ENCODE results near the gene ALDH16A1. TPM values are rescaled to one million over a fixed set of nuclear protein-coding genes. Genes with fewer than 3 reads are reported as not detected.
A peak's percentile ranks its signal among the peaks of the same experiment; 100 is the strongest.

The ALDH16A1 gene
- total and polyA plus RNA-seq, 9 donors: 0.93 to 24.2 (median 20.2) TPM

- no peak overlapping the region for H3K4me3 ChIP-seq
- intact Hi-C loops (cut with DNase I): no loop called here
- H3K9me3 ChIP-seq: no peaks in the 10 kb centered on the region
- no peaks in the 10 kb centered on the region for H3K36me3 ChIP-seq
- H3K27ac ChIP-seq: no peak overlapping the region
- no peaks in the 10 kb centered on the region for H3K27me3 ChIP-seq
- WGBS, 3 donors: 74 to 81% (median 77%) methylated on average over 7 of the region's 7 CpGs
- no peak for DNase-seq
- no peaks in the 10 kb centered on the region for H3K4me1 ChIP-seq (ENCODE audit: insufficient read depth)
- TF ChIP-seq EP300 (IDR thresholded peaks at IDR 0.05) (no peak), POLR2A (IDR thresholded peaks at IDR 0.05) (no peak), CTCF (IDR thresholded peaks at IDR 0.05) (no peak)
Observed at GRCh38 chr19:49450405-49450804, 2.6 kb upstream of the ALDH16A1 start.

GRCh38 chr19:49451430-49452181, 1.4 kb upstream of the ALDH16A1 start, which contains the start of gene PIH1D1:
Gene PIH1D1 (minus strand): TSS chr19:49451814. CDS start chr19:49451574, 240 bp downstream.
- H3K36me3 ChIP-seq: no peaks in the 10 kb centered on the region
- 1 to 5% (median 2%) methylated on average over 42 of the region's 42 CpGs for WGBS, 3 donors
- H3K27ac ChIP-seq: peak within 1 kb of the TSS; percentile 86 to 95
- intact Hi-C loops (cut with DNase I): no loop called here
- H3K4me1 ChIP-seq (ENCODE audit: insufficient read depth): no peaks in the 10 kb centered on the region
- H3K9me3 ChIP-seq: no peaks in the 10 kb centered on the region
- TF ChIP-seq POLR2A (IDR thresholded peaks at IDR 0.05) (peak; percentile 32), CTCF (IDR thresholded peaks at IDR 0.05) (no peak), EP300 (IDR thresholded peaks at IDR 0.05) (no peak)
- peak; percentile 94 to 97 (median 95) for DNase-seq
- H3K4me3 ChIP-seq: peak within 1 kb of the TSS; percentile 78
- no peaks in the 10 kb centered on the region for H3K27me3 ChIP-seq

- intact Hi-C loops (cut with DNase I): no loop called here
- WGBS, 3 donors: 40 to 48% (median 41%) methylated on average over 10 of the region's 10 CpGs
- H3K9me3 ChIP-seq: no peaks in the 10 kb centered on the region
- H3K27ac ChIP-seq: peak overlapping the region; percentile 86 to 95
- H3K27me3 ChIP-seq: no peaks in the 10 kb centered on the region
- H3K4me3 ChIP-seq: peak overlapping the region; percentile 59
- peak in 1 of 5 donors; percentile 48 for DNase-seq
- H3K4me1 ChIP-seq (ENCODE audit: insufficient read depth): no peaks in the 10 kb centered on the region
- no peaks in the 10 kb centered on the region for H3K36me3 ChIP-seq
- TF ChIP-seq POLR2A (IDR thresholded peaks at IDR 0.05) (no peak), EP300 (IDR thresholded peaks at IDR 0.05) (no peak), CTCF (IDR thresholded peaks at IDR 0.05) (peak in 1 of 3 donors; percentile 4)
Observed at GRCh38 chr19:49453757-49454240, 774 bp downstream of the ALDH16A1 start.

GRCh38 chr19:49455773-49456172, 2.7 kb downstream of the ALDH16A1 start:
- intact Hi-C loops (cut with DNase I): no loop called here
- Histone ChIP-seq H3K4me3 (no peak overlapping the region), H3K4me1 (ENCODE audit: insufficient read depth) (no peaks in the 10 kb centered on the region), H3K36me3 (no peaks in the 10 kb centered on the region), H3K27me3 (no peaks in the 10 kb centered on the region), H3K9me3 (no peaks in the 10 kb centered on the region), H3K27ac (peak overlapping the region in 1 of 2 donors; percentile 26)
- no peak for DNase-seq
- 3 to 16% (median 5%) methylated on average over 5 of the region's 5 CpGs for WGBS, 3 donors
- no peak for TF ChIP-seq EP300 (IDR thresholded peaks at IDR 0.05)
- TF ChIP-seq POLR2A (IDR thresholded peaks at IDR 0.05): no peak
- TF ChIP-seq CTCF (IDR thresholded peaks at IDR 0.05): no peak
